ENCODE results near the gene TIMM17A.

TIMM17A gene

GRCh38 chr1:201984446-201984845, 29.1 kb downstream of the TIMM17A start:
- no peak for DNase-seq (ENCODE audit: low read depth)

- no peak for DNase-seq (ENCODE audit: low read depth)
These were observed 30.1 kb downstream of the TIMM17A start for GRCh38 chr1:201985355-201985754.

GRCh38 chr1:201988601-201989000, 33.3 kb downstream of the TIMM17A start:
- DNase-seq (ENCODE audit: low read depth) = no peak

GRCh38 chr1:201989354-201990128, 34.2 kb downstream of the TIMM17A start:
- no peak for DNase-seq (ENCODE audit: low read depth)

- no peak for DNase-seq (ENCODE audit: low read depth)
These were observed 35.1 kb downstream of the TIMM17A start for GRCh38 chr1:201990427-201990826.

GRCh38 chr1:201999625-202000238, 44.4 kb downstream of the TIMM17A start:
- peak; percentile 24 for DNase-seq (ENCODE audit: low read depth)

GRCh38 chr1:202002507-202002906, 47.2 kb downstream of the TIMM17A start:
- no peak for DNase-seq (ENCODE audit: low read depth)

- no peak for DNase-seq (ENCODE audit: low read depth)
These were observed 49.4 kb downstream of the TIMM17A start for GRCh38 chr1:202004711-202005110.

GRCh38 chr1:202005958-202006357, 50.7 kb downstream of the TIMM17A start:
- peak; percentile 13 for DNase-seq (ENCODE audit: low read depth)

- DNase-seq (ENCODE audit: low read depth) = no peak
These were observed 52.0 kb downstream of the TIMM17A start for GRCh38 chr1:202007304-202007703.

- no peak for DNase-seq (ENCODE audit: low read depth)
These were observed 52.6 kb downstream of the TIMM17A start for GRCh38 chr1:202007805-202008489.

GRCh38 chr1:202009326-202010179, 54.2 kb downstream of the TIMM17A start:
- DNase-seq (ENCODE audit: low read depth) = peak; percentile 55

GRCh38 chr1:202010180-202011015, 55.1 kb downstream of the TIMM17A start, which contains the start of gene ELF3:
Gene ELF3 (plus strand): TSS chr1:202010587. CDS start chr1:202011137, 550 bp downstream.
- no peak for DNase-seq (ENCODE audit: low read depth)

GRCh38 chr1:202011994-202012393, 56.7 kb downstream of the TIMM17A start:
- DNase-seq (ENCODE audit: low read depth) = no peak

- no peak for DNase-seq (ENCODE audit: low read depth)
These were observed 57.5 kb downstream of the TIMM17A start for GRCh38 chr1:202012544-202013478.

GRCh38 chr1:202013603-202014002, 58.3 kb downstream of the TIMM17A start:
- DNase-seq (ENCODE audit: low read depth) = no peak

GRCh38 chr1:202014060-202014459, 58.8 kb downstream of the TIMM17A start:
- DNase-seq (ENCODE audit: low read depth) = no peak

GRCh38 chr1:202014915-202015661, 59.8 kb downstream of the TIMM17A start:
- DNase-seq (ENCODE audit: low read depth) = no peak

GRCh38 chr1:202015662-202015937, 60.3 kb downstream of the TIMM17A start:
- no peak for DNase-seq (ENCODE audit: low read depth)

Data from fibroblast of gingiva (primary cell).